GM11168 (cell line): ENCODE data around the gene AIF1L.
"Not testable (repeated sequence)": the region's sequence is repeated elsewhere in the genome, so short reads cannot be mapped to it uniquely, and the experiment has no call there.

Experiments used
- in situ Hi-C: fragments of 300-500 bp; cut with MboI; formaldehyde crosslinking; loops from one replicate; pipeline ENCODE4 v1.12.0; 2022; ENCODE audit warnings: low sequenced_read_pairs; ENCODE audit not compliant: unreplicated experiment

The AIF1L gene

GRCh38 chr9:131097126-131097947 lies 1.0 kb downstream of the AIF1L start:
- in situ Hi-C loops = no loop called here

GRCh38 chr9:131097948-131098278 lies 1.6 kb downstream of the AIF1L start:
- in situ Hi-C loops = no loop called here

GRCh38 chr9:131098391-131099101 lies 2.2 kb downstream of the AIF1L start:
- in situ Hi-C loops = no loop called here

GRCh38 chr9:131099102-131099606 lies 2.8 kb downstream of the AIF1L start:
- in situ Hi-C loops = no loop called here

GRCh38 chr9:131099845-131100244 lies 3.5 kb downstream of the AIF1L start:
- in situ Hi-C loops = not testable (repeated sequence)

GRCh38 chr9:131100445-131100844 lies 4.1 kb downstream of the AIF1L start:
- in situ Hi-C loops = no loop called here

- in situ Hi-C loops = no loop called here
These were observed 5.1 kb downstream of the AIF1L start for GRCh38 chr9:131101207-131101964.

GRCh38 chr9:131103024-131103423 lies 6.7 kb downstream of the AIF1L start:
- in situ Hi-C loops = no loop called here

GRCh38 chr9:131103535-131103934 lies 7.2 kb downstream of the AIF1L start:
- in situ Hi-C loops = no loop called here

GRCh38 chr9:131104016-131104740 lies 7.8 kb downstream of the AIF1L start:
- in situ Hi-C loops = no loop called here

GRCh38 chr9:131105952-131106351 lies 9.6 kb downstream of the AIF1L start:
- in situ Hi-C loops = no loop called here

GRCh38 chr9:131107760-131108159 lies 11.4 kb downstream of the AIF1L start:
- in situ Hi-C loops = no loop called here

GRCh38 chr9:131111186-131111853 lies 15.0 kb downstream of the AIF1L start:
- in situ Hi-C loops = no loop called here

- in situ Hi-C loops = no loop called here
These were observed 15.6 kb downstream of the AIF1L start for GRCh38 chr9:131111854-131112311.

- in situ Hi-C loops = no loop called here
These were observed 16.2 kb downstream of the AIF1L start for GRCh38 chr9:131112374-131113154.

GRCh38 chr9:131113655-131114054 lies 17.3 kb downstream of the AIF1L start:
- in situ Hi-C loops = no loop called here

GRCh38 chr9:131114084-131114535 lies 17.8 kb downstream of the AIF1L start:
- in situ Hi-C loops = no loop called here

GRCh38 chr9:131115360-131115742 lies 19.0 kb downstream of the AIF1L start:
- in situ Hi-C loops = not testable (repeated sequence)
